Activated T-cell treated with anti-CD3 and anti-CD28 coated beads for 48 hours (primary cell): Measurements from ENCODE around the gene NDUFAF7.
"Not testable (repeated sequence)": the region's sequence is repeated elsewhere in the genome, so short reads cannot be mapped to it uniquely, and the experiment has no call there.

Source experiments
- DNase-seq: peaks from one replicate; pipeline ENCODE4 v3.0.0-alpha.2; 2020; ENCODE audit warnings: low read depth

The NDUFAF7 gene

DNA sequence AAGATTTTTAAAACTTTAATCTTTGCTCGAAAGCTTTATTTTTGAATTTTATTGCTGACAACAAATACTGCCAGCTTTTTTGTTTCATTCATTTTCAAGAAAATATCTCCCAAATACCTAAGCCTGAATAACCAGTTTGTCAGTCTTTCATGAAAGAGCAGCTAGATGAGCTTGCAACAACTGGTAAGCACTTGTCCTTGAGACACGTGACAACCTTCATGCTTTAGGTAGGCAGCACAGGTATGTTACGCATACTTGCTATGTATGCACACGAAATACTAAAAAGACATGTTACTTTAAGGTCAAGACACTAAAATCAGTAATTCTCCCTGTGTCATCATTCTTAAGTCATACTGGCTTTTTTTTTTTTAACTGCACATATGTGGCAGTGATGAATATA is 12.4 kb upstream of the NDUFAF7 start:
- no peak for DNase-seq

DNA sequence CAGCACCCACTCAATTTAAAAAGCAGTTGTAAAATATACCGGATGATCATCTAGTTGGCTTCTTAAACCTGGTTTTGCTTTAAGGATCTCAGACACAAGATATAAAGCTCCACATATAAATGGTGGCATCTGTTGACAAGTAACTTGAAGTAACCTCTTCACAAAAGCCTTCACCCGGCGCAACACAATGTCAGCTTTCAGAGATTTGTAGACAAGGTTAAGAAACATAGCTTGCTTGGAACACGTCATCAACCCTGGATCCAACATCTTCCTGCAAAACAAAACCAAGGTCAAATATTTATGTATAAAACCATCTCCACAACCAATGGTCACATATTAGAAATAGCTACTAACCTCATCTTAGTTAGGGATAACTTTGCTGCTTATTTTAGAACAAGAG is 8.3 kb upstream of the NDUFAF7 start:
- no peak for DNase-seq

DNA sequence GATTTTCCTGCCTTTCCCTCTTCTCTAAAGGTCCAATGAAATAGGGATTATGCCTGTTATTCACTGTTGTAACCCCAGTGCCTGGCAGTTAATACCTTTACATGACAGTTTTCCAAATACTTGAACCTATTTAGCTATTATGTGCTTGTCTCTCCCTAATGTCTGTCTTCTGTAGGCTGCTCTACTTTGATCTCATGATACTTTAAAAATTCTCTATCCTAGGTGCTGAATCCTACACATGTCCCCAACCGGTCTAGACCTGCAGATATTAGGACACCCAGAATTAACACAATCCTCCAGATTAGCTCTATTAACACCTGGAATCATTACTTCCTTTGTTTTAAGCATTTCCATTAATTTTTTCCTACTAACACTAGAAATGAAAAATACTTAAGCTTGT is 7.4 kb upstream of the NDUFAF7 start:
- DNase-seq: no peak

DNA sequence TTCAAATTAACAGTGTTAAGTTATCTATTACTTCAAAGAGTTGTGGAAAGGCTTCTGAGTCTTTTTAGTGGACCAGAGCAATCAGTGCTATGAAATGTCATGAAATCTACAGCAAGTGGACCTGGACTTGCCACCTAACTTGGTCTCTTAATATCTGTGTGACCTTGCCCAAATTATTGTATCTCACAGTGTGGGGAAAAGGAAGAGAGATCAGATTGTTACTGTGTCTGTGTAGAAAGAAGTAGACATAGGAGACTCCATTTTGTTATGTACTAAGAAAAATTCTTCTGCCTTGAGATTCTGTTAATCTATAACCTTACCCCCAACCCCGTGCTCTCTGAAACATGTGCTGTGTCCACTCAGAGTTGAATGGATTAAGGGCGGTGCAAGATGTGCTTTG is 6.3 kb upstream of the NDUFAF7 start:
- not testable (repeated sequence) for DNase-seq

DNA sequence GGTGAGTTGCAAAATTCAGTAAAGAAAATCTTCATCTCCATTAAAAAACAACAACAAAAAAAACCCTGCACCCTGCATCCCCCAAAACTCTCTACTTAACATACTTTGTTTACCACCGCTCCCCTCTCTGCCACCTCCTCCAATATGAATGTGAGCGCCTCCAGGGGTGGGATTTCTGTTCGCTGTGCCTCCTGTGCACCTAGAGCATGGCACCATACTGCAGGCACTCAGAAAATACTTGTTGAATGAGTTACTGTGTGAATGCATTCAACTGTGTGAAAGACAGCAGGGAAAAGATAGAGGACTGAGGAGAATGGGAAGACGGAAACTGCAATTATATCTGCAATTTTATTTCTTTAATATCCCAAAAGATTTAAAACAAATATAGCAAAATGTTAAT is 4.6 kb upstream of the NDUFAF7 start:
- no peak for DNase-seq

DNA sequence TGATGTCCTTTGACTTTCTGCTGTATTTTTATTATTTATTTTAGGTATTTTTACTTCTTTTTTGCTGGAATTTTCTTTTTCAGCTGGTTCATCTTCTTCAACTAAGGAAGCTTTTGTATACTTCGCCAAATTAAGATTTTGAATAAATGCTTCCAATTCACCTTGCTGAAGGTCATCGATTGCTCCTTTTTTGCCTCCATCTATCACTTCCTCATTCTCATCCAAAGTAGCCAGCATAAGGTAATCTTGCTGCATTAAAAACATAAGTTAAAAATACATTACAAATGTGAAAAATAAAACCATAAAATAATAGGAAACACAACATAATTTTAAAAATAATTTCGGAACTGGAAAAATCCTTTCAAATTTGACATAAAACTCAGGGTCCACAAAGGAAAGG is 2.7 kb upstream of the NDUFAF7 start:
- DNase-seq: no peak

DNA sequence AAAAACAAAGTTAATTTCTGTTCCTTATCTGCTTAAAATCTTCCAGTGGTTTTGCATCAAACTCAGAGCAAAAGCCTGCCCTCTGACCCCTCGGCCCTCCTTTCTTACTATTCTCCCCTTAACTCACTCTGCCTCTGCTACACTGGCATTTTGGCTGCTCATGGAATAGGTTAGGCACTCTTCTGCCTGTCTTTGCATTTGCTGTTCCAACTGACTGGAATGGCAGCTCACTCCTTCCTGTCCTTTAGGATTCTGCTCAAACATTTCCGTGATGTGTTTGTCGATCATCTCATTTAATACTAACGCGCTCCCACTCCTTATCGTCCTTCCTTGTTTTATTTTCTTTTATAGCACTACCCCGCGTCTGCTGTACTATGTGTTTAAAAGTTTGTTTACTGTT is 877 bp upstream of the NDUFAF7 start:
- DNase-seq: no peak

DNA sequence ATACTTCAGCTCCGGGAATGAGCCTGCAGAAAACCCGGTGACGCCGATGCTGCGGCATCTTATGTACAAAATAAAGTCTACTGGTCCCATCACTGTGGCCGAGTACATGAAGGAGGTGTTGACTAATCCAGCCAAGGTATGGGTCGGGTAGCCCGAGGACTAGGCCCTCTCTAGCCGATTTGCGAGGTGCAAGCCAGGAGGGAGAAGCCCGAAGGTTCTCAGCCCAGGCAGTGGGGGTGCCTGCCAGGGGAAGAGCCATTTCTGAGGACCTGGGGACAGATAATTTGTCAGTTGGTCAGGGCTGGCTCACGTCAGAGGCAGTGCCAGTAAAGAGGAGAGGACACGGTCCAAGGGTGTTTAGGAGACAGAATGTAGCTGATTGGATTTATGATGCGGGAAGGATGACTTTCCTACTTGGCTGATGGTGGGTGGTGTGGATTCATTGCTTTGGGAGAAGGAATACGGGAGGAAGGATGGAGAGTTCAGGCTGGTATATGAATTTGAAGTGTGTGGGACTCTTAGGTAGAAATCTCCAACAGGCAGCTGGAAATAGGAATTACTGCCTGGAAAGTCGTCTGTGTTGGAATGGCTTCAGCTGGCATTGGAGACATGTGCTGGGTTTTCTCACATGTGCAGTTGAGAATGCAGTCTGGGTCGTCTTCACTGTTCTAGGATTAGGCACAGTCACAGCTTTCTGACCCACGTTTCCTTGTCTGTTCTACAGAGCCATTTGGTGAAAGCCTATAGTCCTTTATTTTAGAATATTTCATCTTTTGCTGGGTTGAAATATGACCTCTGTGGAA is 874 bp downstream of the NDUFAF7 start:
- no peak for DNase-seq

DNA sequence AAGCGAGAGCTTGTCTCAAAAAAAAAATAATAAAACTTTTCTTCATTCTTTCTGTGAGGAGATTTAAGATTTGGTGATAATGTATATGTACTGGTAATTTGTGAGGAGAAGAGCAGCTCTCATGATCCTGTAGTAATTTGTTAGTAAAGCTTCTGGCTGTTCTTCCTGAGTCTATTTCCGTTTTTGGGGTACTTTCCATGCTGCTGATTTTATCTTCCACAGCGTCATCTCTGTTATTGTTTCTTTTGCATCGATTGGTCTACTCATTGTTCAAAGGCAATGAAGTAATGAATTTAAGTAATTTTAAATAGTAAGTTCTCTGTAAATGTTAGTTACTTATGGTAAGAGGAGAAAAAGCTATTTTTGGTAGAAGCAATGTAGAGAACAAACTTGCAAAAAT is 12.0 kb downstream of the NDUFAF7 start:
- DNase-seq: no peak

DNA sequence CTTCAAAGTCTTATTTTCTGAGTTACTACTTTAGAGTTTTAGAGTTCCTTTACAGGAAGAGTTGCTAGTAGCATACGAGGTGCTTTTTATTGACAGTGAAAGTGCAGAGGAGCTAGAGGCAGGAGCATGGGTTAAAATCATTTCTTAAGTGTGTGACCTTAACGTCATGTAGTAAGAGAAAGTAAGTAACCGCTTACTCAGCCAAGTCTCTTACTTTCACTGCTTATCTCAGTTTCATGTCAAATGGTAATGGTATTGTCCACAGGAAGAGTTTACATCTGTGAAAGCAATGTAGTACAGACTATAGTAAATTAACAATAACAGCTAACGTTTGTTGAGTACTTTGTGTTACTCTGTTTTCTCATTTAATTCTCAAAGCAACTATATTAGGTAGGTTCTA is 12.6 kb downstream of the NDUFAF7 start:
- DNase-seq: no peak

DNA sequence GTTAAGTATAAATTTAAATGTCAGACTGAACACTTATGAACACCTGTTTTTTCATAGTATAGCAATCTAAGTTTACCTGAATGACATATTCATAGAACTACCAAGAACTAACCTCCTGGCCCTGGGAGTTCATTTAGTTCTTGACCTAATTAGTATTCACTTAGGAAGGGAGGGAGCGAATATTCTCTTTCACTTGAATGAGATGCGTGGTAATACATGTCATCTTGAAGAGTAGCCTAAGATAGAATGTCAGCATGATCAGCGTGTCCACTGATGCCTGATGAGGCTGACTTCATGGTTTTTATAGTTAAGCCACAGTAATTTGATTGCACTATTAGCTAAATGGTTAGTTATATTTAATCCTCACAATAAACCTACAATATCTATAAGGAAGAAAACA is 13.3 kb downstream of the NDUFAF7 start:
- no peak for DNase-seq

DNA sequence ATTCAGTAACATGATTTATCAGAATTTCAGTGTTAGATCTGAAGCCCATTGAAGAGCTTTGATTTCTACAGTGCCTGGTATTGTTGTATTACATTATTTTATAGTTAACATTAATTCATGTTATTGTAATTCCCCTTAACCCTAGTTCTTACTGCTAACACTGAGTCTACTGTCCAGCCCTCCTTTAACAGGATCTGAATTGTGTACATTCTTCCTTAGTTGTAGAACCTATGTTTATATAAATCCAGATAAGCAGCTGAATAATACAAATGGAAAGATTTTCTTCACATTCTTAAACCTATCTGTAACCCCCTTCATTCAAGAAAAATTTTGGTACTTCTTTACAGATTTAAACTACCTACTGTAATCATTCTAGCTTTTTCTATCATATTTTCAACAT is 14.7 kb downstream of the NDUFAF7 start:
- DNase-seq: no peak

DNA sequence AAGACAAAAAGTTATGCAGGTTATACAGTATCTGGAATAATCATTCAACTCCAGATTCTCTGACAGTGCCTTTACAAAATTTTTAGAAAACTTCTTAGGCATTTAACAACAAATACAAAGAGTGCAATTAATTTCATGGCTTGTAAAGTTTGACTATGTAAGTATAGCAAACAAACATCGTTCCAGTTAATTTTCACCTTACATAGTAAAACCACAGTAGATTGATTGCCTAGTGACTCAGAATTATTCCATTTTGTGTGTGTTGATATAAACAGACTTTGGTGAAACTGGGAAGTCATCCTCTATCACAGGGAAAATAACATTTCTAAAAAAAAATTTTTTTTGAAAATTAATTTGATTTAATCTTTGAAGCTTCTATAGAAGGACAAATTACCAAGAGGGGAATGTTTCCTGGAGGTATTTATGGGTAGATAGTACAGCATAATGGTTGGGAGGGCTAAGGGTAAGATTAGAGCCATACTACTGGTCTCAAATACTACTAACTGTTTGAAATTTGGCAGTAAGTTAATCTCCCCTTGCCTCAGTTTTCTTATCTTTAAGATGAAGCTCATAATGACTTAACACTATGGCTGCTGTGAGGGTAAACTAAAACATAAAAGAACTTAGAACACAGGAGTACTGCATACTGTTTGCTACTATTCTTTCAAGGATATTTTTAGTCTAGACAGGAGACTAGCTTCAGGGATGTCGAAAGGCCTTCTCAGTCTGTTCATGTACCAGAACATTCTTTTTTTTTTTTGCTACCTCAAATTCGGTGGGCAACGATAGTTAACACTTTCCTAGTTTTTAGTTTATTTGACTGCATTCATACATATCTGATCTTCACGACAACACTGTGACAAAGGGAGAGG is 19.6 kb downstream of the NDUFAF7 start:
- no peak for DNase-seq

DNA sequence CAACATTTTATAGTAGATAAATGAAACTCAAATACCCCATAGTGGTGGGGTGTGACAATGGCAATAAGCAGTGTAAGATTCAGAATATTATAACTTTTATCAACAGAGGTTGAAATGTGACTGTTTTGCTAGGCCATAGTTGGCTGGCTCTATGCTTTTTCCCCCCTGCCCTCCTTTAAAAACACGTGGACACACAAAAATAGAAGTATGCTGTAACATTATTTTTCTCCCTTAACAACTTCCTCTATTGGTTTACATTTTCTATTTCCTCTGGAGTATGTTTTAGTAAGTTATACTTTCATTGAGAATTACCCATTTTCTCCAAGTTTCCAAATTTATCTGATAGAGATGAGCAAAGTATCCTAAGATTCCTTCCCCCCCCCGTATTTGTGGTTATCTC is 31.1 kb downstream of the NDUFAF7 start:
- no peak for DNase-seq

DNA sequence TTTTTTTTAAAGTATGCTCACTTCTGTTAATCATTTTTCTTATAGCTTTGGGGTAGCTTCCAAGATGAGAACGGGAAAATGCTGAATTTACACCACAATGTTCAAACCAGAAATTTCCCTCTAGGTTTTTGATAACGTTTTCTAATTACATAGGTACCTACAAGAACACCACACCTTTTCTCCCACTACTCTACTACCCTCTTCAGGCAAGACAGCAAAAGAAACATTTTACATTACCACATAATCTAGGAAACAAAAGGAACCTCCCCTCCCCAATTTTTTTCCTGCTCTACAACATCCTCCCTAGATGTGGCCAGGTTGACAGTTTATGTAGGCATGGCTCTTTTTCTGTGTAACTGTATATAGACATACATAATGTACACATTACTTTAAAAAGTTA is 32.4 kb downstream of the NDUFAF7 start:
- no peak for DNase-seq

DNA sequence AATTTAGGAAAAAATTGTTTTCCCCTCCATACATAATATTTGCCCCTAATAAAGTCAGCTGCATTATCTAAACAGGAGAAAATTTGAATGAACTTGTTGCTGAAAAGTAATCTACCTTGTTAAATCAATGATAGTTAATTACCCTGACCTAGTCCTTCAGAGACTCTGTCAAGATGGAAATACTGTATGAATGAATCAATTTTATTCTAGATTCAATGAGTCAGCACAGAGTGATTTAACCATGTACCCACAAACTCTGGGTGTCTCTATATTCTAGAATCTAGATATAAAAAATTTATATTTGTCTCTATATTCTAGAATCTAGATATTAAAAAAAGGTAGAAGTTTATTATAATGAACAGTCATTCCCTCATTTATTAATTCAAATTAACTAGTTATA is 36.2 kb downstream of the NDUFAF7 start:
- no peak for DNase-seq

DNA sequence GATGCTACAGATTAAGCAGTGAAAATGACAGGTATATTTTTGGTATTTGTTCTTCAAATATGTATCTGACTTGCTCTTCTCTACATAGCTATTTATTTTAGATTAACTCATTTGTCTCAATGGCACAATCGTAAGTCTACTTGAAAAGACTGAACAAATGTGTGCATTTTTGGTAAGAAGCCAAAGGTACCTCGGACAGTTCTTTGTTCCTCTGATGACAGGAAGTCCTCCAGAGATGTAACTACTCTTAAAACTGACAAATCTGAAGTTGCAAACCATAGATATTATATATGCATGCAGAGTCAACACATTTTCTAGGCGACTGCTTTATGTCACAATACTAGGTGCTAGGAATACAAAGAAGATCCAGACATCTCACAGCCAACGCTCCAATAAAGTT is 36.7 kb downstream of the NDUFAF7 start:
- no peak for DNase-seq

DNA sequence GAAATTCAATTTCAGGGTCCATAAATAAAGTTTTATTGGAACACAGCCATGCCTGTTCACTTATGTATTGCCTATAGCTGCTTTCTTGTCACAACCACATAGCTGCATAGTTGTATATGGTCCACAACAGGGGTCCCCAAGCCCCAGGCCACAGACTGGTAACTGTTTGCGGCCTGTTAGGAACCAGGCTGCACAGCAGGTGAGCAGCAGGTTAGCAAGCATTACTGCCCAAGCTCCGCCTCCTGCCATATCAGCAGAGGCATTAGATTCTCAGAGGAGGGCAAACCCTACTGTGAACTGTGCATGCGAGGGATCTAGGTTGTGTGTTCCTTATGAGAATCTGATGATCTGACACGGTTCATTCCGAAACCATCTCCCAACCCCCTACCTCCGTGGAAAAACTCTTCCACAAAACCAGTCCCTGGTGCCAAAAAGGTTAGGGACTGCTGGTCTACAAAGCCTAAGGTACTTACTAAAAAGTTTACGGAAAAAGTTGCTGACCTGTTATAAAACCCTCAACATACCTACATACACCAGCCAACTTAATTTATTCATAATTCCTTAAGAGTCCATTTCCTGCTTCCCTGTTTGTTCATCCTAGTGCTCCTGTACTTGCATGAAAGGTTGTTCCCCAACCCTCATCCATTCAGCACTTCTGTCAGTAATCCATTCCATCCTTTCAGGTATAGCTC is 40.1 kb downstream of the NDUFAF7 start:
- DNase-seq: no peak

DNA sequence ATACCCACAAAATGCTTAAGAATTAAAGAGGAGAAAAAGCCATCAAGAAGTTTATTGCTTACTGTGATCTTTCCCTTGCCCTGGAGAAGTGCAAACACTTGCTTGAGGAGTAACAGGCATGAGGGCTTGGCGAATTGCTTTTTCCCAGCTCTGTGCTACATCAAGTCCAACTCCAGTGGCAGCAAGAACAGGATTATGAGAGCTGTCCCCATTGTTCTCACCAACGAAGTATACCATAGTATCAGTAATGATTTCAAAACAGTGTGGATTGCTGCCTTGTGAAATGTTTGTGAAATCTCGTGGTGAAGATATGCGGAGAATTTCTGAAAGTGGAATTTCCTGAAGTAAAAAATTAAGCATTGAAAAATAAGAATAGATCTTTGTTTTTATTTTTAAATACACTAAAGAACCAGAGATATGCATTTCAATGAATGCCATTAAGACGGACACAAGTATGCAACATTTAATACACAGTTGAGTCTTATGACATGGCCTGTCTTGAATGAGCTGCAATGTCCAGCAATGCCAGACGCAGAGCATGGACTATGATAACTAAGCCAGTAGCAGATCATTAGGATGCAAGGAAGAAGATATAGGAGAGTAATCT is 43.0 kb downstream of the NDUFAF7 start:
- DNase-seq: no peak

DNA sequence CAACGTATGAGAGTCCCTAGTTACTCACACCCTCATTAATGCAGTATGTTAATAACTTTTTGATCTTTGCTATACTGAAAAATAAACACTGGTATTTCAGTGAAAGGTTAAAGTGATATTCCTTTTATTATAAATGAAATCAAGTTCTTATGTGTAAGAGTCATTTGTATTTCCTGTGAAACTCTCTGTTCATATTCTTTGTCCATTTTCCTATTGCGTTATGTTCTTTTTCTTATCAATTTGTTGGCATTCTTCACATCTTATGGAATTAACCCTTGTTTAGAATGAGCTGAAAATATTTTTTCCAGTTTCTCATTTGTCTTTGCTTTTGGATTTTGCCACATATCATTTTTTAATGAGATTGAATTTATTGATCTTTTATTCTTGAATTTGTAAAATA is 44.8 kb downstream of the NDUFAF7 start:
- DNase-seq: no peak

DNA sequence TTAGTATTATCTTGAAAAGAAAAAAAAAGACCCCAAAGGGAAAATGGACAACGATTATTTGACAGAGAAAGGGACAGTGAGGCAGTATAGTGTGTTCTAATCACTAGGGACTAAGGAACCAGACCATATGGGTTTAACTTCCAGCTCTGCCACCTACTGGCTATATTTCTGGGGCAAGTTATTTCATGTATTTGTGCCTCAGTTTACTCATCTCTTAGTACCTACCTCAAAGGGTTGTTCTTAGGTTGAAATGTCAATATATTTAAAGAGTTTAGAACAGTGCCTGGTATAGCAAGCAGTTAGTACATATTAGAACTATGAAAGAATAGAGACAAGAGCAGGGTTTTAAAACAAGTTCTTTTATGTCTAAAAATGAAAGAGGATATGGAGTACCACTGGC is 50.5 kb downstream of the NDUFAF7 start:
- no peak for DNase-seq

DNA sequence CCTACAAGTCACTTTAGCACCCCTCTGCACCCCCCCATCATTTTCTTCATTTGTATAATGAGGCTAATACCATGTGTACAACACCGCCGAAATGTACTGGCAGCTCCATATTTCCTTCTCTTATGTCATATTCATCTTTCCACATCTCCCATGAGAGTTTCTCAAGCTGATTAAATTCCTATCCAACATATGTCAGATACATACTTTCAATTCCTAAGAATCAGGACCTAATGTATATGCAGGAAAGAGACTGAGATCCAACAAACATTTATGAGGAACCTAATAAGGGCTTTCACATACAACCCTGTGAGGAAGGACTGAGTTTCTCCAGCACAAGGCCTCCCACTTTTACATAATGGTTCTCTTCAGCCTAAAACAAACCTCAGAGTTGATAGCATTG is 51.3 kb downstream of the NDUFAF7 start:
- DNase-seq: no peak

DNA sequence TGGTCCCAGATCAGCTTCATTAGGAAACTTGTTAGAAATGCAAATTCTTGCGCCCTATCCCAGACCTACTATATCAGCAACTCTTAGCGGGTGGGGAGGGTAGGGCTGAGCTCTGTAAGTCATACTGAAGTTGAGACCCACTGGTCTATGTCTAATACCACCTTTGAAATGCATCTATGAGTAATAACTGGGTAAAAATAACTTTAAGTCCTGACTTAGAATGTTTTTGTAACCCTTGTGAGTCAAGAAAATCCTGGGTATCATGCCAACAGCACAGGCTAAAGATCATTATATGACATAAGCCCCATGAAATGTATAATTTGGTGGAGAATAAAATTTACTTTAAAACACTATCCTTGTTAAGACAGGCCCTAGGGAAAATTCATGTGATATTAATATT is 51.7 kb downstream of the NDUFAF7 start:
- no peak for DNase-seq
